Caco-2 (cell line): ENCODE data around the gene FRY. TPM values are rescaled to one million over a fixed set of nuclear protein-coding genes. Genes with fewer than 3 reads are reported as not detected.

ENCODE experiments used
- BruUV-seq: library from RNA; stranded (reverse); fragments of 400-500 nt; replicated peaks from 2 replicates; lab custom pipeline; 2021; lab: Mats Ljungman, UMichigan
- CTCF ChIA-PET: fragments of 300-600 bp; sonication (Branson Sonifier 250); formaldehyde crosslinking; loops from one replicate; lab custom pipeline; 2022; ENCODE audit warnings: antibody characterized with exemption; lab: Charles Lee
- POLR2A ChIA-PET: fragments of 300-600 bp; sonication (Branson Sonifier 250); formaldehyde crosslinking; loops from one replicate; lab custom pipeline; 2022; ENCODE audit warnings: antibody characterized with exemption; lab: Charles Lee
- DNase-seq, 2 experiments: peaks; one replicate each; pipeline versions ENCODE4 v3.0.0 to v3.0.0-alpha.2; 2020 to 2022
- H3K27me3 ChIP-seq: replicated peaks from 2 replicates; pipeline ENCODE4 v1.6.0; 2011; ENCODE audit warnings: low read length; ENCODE audit not compliant: control insufficient read depth, insufficient read depth
- H3K36me3 ChIP-seq: 2 replicates; pipeline ENCODE4 v1.5.1; 2011; ENCODE audit warnings: low read length; ENCODE audit not compliant: control insufficient read depth, insufficient read depth
- H3K4me1 ChIP-seq: fragments of 250-450 bp; sonication (Bioruptor Pico); 2 replicates; pipeline ENCODE4 v1.5.1; 2020; ENCODE audit warnings: mild to moderate bottlenecking
- H3K4me3 ChIP-seq: 2 replicates; pipeline ENCODE4 v1.5.1; 2011; ENCODE audit warnings: low read depth, mild to moderate bottlenecking, control low read depth, low read length
- H3K9me3 ChIP-seq: fragments of 250-450 bp; sonication (Bioruptor Pico); 2 replicates; pipeline ENCODE4 v1.5.1; 2020; ENCODE audit warnings: mild to moderate bottlenecking, moderate library complexity
- H3K27ac Mint-ChIP-seq: one replicate; pipeline ENCODE4 v1.8.0; 2022; ENCODE audit warnings: mixed read lengths; ENCODE audit not compliant: unreplicated experiment
- H3K27me3 Mint-ChIP-seq: one replicate; pipeline ENCODE4 v1.8.0; 2022; ENCODE audit warnings: mixed read lengths; ENCODE audit not compliant: insufficient read depth, unreplicated experiment
- H3K36me3 Mint-ChIP-seq: one replicate; pipeline ENCODE4 v1.8.0; 2022; ENCODE audit warnings: mild to moderate bottlenecking, mixed read lengths; ENCODE audit not compliant: insufficient read depth, unreplicated experiment
- H3K4me1 Mint-ChIP-seq: one replicate; pipeline ENCODE4 v1.8.0; 2022; ENCODE audit warnings: low read depth, mixed read lengths; ENCODE audit not compliant: unreplicated experiment
- H3K4me3 Mint-ChIP-seq: one replicate; pipeline ENCODE4 v1.8.0; 2022; ENCODE audit warnings: mild to moderate bottlenecking, moderate library complexity, mixed read lengths; ENCODE audit not compliant: unreplicated experiment
- H3K9me3 Mint-ChIP-seq: one replicate; pipeline ENCODE4 v1.8.0; 2022; ENCODE audit warnings: mixed read lengths; ENCODE audit not compliant: unreplicated experiment
- CTCF ChIP-seq, 2 experiments: fragments of 200-600 bp in 1 of 2; IDR thresholded peaks; 1 replicate in 1 of 2; 2 replicates in 1 of 2; pipeline versions ENCODE4 v1.5.1 to v1.8.0; 2011 to 2022; ENCODE audit warnings: antibody characterized with exemption in 1 of 2, control low read depth in 1 of 2, inconsistent platforms in 1 of 2, low read depth in 1 of 2, low read length in 1 of 2, mild to moderate bottlenecking in 1 of 2, moderate library complexity in 1 of 2; ENCODE audit not compliant: insufficient read depth in 1 of 2, severe bottlenecking in 1 of 2, unreplicated experiment in 1 of 2
- intact Hi-C: fragments of 100-400 bp; cut with micrococcal nuclease; formaldehyde crosslinking; loops from one replicate; pipeline ENCODE4 v1.10.0; 2022; ENCODE audit not compliant: unreplicated experiment
- total RNA-seq: library from RNA; stranded (reverse); gene quantifications from 2 replicates; pipeline ENCODE4 v1.2.3, GENCODE V29; 2022

Gene FRY
- total RNA-seq, 1 experiment from 2014 or later, result 118 TPM

DNA sequence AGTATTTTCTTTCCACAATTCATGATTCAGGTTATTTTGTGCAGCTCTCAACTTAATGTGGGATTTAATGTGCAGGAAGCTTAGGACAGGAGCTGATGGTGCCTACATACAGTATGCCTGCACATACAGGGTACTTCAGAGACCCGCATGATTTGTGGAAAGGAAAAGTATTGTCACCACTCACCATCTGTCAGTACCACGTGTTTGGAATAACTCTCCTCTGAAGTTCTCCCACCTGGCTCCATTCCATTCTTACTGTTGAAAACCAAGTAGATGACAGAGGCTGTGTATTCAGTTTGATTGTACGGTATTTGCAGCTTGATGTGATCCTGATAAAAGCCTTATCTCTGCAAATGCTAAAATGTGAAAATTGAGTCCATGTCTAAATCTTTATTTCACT lies 197.9 kb downstream of the FRY start:
- Mint-ChIP-seq H3K9me3 (no peaks in the 10 kb centered on the region), H3K4me3 (peak overlapping the region; percentile 6), H3K27me3 (no peaks in the 10 kb centered on the region), H3K4me1 (peaks cover 24% of the 10 kb centered on the region), H3K36me3 (peaks cover 93% of the 10 kb centered on the region), H3K27ac (no peak overlapping the region)
- Histone ChIP-seq H3K4me1 (peaks cover 36% of the 10 kb centered on the region), H3K36me3 (no peaks in the 10 kb centered on the region), H3K27me3 (no peaks in the 10 kb centered on the region), H3K9me3 (no peaks in the 10 kb centered on the region), H3K4me3 (no peak overlapping the region)
- no TSS peak for BruUV-seq
- TF ChIP-seq CTCF (IDR thresholded peaks at IDR 0.05; ENCODE audit: insufficient read depth in 1 of 2, low read depth in 1 of 2, low read length in 1 of 2, severe bottlenecking in 1 of 2, unreplicated experiment in 1 of 2), result no peak
- intact Hi-C loops, result loop anchor here (5.0 kb wide), 1 partner anchor 197 kb away; the partner anchor contains the start of gene FRY
- ChIA-PET POLR2A (no interaction called here), CTCF (no interaction called here)
- DNase-seq, result no peak

- CTCF ChIA-PET, result interaction anchor here (1.0 kb wide), 1 partner anchor 17 kb away, joined by 3 read pairs; no protein-coding TSS in a partner anchor
Observed at GRCh38 chr13:32232263-32232662, 200.7 kb downstream of the FRY start.

DNA sequence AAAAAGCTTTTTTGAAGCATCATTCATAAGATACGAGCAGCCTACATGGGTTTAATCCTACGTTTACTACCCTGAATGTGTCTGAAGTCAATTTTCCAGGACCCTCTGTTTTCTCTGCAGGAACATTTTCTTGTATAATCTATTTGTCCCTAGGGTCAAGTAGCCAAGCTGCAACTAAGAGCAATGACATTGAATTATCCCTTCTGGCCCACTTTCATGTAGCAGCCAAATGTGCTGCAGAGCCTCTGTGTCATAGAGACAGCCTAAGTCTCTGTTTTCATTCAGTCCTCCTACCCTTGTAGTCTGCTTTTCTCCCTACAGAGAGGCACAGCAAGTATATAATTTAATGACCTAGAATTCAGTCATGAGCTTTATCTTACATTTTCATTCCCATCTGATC lies 201.5 kb downstream of the FRY start:
- Histone ChIP-seq H3K27me3 (no peaks in the 10 kb centered on the region), H3K4me1 (peaks cover 8% of the 10 kb centered on the region), H3K4me3 (no peak overlapping the region), H3K36me3 (no peaks in the 10 kb centered on the region; the same call in 1 of the 2 replicates), H3K9me3 (no peaks in the 10 kb centered on the region; the same call in 1 of the 2 replicates)
- Mint-ChIP-seq H3K27me3 (no peaks in the 10 kb centered on the region), H3K27ac (no peak overlapping the region), H3K4me3 (no peak overlapping the region), H3K4me1 (peaks cover 11% of the 10 kb centered on the region), H3K9me3 (no peaks in the 10 kb centered on the region), H3K36me3 (peaks cover 87% of the 10 kb centered on the region)
- DNase-seq, result no peak
- intact Hi-C loops, result no loop called here
- ChIA-PET CTCF (interaction anchor here (1.0 kb wide), 1 partner anchor 16 kb away, joined by 3 read pairs; no protein-coding TSS in a partner anchor), POLR2A (no interaction called here)
- no TSS peak for BruUV-seq
- TF ChIP-seq CTCF (IDR thresholded peaks at IDR 0.05; ENCODE audit: insufficient read depth in 1 of 2, low read depth in 1 of 2, low read length in 1 of 2, severe bottlenecking in 1 of 2, unreplicated experiment in 1 of 2), result no peak

More at GRCh38 chr13:32232263-32232662, 200.7 kb downstream of the FRY start:
- POLR2A ChIA-PET, result no interaction called here
- intact Hi-C loops, result no loop called here
- Mint-ChIP-seq H3K27me3 (no peaks in the 10 kb centered on the region), H3K9me3 (no peaks in the 10 kb centered on the region), H3K36me3 (peaks cover 85% of the 10 kb centered on the region), H3K27ac (no peak overlapping the region), H3K4me1 (peaks cover 13% of the 10 kb centered on the region), H3K4me3 (no peak overlapping the region)
- BruUV-seq, result no TSS peak
- Histone ChIP-seq H3K36me3 (no peaks in the 10 kb centered on the region; the same call in 1 of the 2 replicates), H3K4me1 (peaks cover 11% of the 10 kb centered on the region), H3K4me3 (no peak overlapping the region), H3K9me3 (no peaks in the 10 kb centered on the region; the same call in 1 of the 2 replicates), H3K27me3 (no peaks in the 10 kb centered on the region)
- TF ChIP-seq CTCF (IDR thresholded peaks at IDR 0.05; ENCODE audit: insufficient read depth in 1 of 2, low read depth in 1 of 2, low read length in 1 of 2, severe bottlenecking in 1 of 2, unreplicated experiment in 1 of 2), result no peak
- no peak for DNase-seq
